Liver (tissue), 9 donors: ENCODE results near the gene NR3C1. TPM values are rescaled to one million over a fixed set of nuclear protein-coding genes. Genes with fewer than 3 reads are reported as not detected.

Experiments used
- DNase-seq: peaks from one replicate; pipeline ENCODE4 v3.0.0-alpha.2; 2017; ENCODE audit warnings: low spot score
- H3K27ac ChIP-seq, 2 donors: one replicate each; pipeline ENCODE4 v1.7.0; 2013; ENCODE audit warnings: inconsistent platforms in 2 of 2, low read length in 2 of 2, control low read depth in 1 of 2, low read depth in 1 of 2, mild to moderate bottlenecking in 1 of 2
- H3K27me3 ChIP-seq, 4 donors: one replicate each; pipeline versions ENCODE4 v1.6.1 to v1.7.0; 2013; ENCODE audit warnings: low read length in 3 of 4, inconsistent platforms in 1 of 4, mild to moderate bottlenecking in 1 of 4, moderate library complexity in 1 of 4; ENCODE audit not compliant: control insufficient read depth in 4 of 4, insufficient read depth in 4 of 4
- H3K36me3 ChIP-seq, 4 donors: one replicate each; pipeline versions ENCODE4 v1.6.1 to v1.7.0; 2013; ENCODE audit warnings: low read length in 3 of 4, mild to moderate bottlenecking in 3 of 4, low read depth in 1 of 4, moderate library complexity in 1 of 4; ENCODE audit not compliant: control insufficient read depth in 4 of 4, insufficient read depth in 3 of 4
- H3K4me1 ChIP-seq, 4 donors: one replicate each; pipeline versions ENCODE4 v1.6.1 to v1.7.0; 2013; ENCODE audit warnings: low read length in 3 of 4, mild to moderate bottlenecking in 3 of 4, moderate library complexity in 1 of 4; ENCODE audit not compliant: control insufficient read depth in 4 of 4, insufficient read depth in 4 of 4
- H3K4me3 ChIP-seq, 3 donors: one replicate each; pipeline versions ENCODE4 v1.6.1 to v1.7.0; 2013; ENCODE audit warnings: low read length in 3 of 3, control low read depth in 1 of 3, low read depth in 1 of 3, mild to moderate bottlenecking in 1 of 3
- H3K9ac ChIP-seq, 2 donors: one replicate each; pipeline ENCODE4 v1.7.0; 2013; ENCODE audit warnings: low read length in 2 of 2, mild to moderate bottlenecking in 2 of 2, moderate library complexity in 2 of 2, control low read depth in 1 of 2, low read depth in 1 of 2
- H3K9me3 ChIP-seq, 4 donors: one replicate each; pipeline versions ENCODE4 v1.6.1 to v1.7.0; 2013; ENCODE audit warnings: low read length in 3 of 4; ENCODE audit not compliant: control insufficient read depth in 4 of 4
- EGR1 ChIP-seq, 2 donors: IDR thresholded peaks; 2 replicates each; pipeline ENCODE4 v1.6.1; 2016 to 2018; ENCODE audit warnings: antibody characterized with exemption in 2 of 2, low read depth in 2 of 2
- FOXA1 ChIP-seq: IDR thresholded peaks from 2 replicates; pipeline ENCODE4 v1.6.1; 2016; ENCODE audit warnings: antibody characterized with exemption
- FOXA2 ChIP-seq: IDR thresholded peaks from 2 replicates; pipeline ENCODE4 v1.6.1; 2016; ENCODE audit warnings: antibody characterized with exemption
- GABPA ChIP-seq, 2 donors: IDR thresholded peaks in 1 of 2; conservative IDR thresholded peaks in 1 of 2; 2 replicates each; pipeline ENCODE4 v1.6.1; 2016; ENCODE audit warnings: antibody characterized with exemption in 2 of 2, mild to moderate bottlenecking in 1 of 2, moderate library complexity in 1 of 2
- HNF4A ChIP-seq, 2 donors: conservative IDR thresholded peaks; 2 replicates each; pipeline ENCODE4 v1.6.1; 2016; ENCODE audit warnings: antibody characterized with exemption in 2 of 2, mild to moderate bottlenecking in 2 of 2
- HNF4G ChIP-seq: IDR thresholded peaks from 2 replicates; pipeline ENCODE4 v1.6.1; 2016; ENCODE audit warnings: antibody characterized with exemption
- JUND ChIP-seq, 2 donors: IDR thresholded peaks; 2 replicates each; pipeline ENCODE4 v1.6.1; 2016; ENCODE audit warnings: antibody characterized with exemption in 2 of 2
- NR2F2 ChIP-seq: IDR thresholded peaks from 2 replicates; pipeline ENCODE4 v1.6.1; 2016; ENCODE audit warnings: antibody characterized with exemption
- RAD21 ChIP-seq, 2 donors: IDR thresholded peaks; 2 replicates each; pipeline ENCODE4 v1.6.1; 2016; ENCODE audit warnings: antibody characterized with exemption in 2 of 2, mild to moderate bottlenecking in 2 of 2
- RXRA ChIP-seq, 2 donors: IDR thresholded peaks; 2 replicates each; pipeline ENCODE4 v1.6.1; 2017 to 2018; ENCODE audit warnings: antibody characterized with exemption in 2 of 2, mild to moderate bottlenecking in 1 of 2
- SP1 ChIP-seq: IDR thresholded peaks from 2 replicates; pipeline ENCODE4 v1.6.1; 2018; ENCODE audit warnings: antibody characterized with exemption, mild to moderate bottlenecking
- TAF1 ChIP-seq: conservative IDR thresholded peaks from 2 replicates; pipeline ENCODE4 v1.6.1; 2016; ENCODE audit warnings: antibody characterized with exemption, mild to moderate bottlenecking
- YY1 ChIP-seq: IDR thresholded peaks from 2 replicates; pipeline ENCODE4 v1.6.1; 2016; ENCODE audit warnings: antibody characterized with exemption, mild to moderate bottlenecking
- whole genome bisulfite sequencing: extraction: QIAGEN DNeasy Blood & Tissue Kit; methylation state at CpG from one replicate; pipeline ENCODE4 v1.1.7; 2013; 5-methylcytosine and 5-hydroxymethylcytosine counted together
- polyA plus RNA-seq, 2 donors: library from polyadenylated mRNA; stranded (reverse) in 1 of 2; unstranded in 1 of 2; fragments of 200-250 nt in 1 of 2; fragments of >200 nt in 1 of 2; fragmentation: Nextera tagmentation in 1 of 2; extraction: Ambion mirVana in 1 of 2; gene quantifications; one replicate each; pipeline versions ENCODE4 v1.2.1 to v1.2.3, GENCODE V29; 2013 to 2015
- total RNA-seq, 2 donors: library from RNA; depleted of rRNA; stranded (reverse); fragments of >200 nt; gene quantifications; one replicate each; pipeline ENCODE4 v1.2.3, GENCODE V29; 2014
- TF ChIP-seq, protein P1 (sequence below): IDR thresholded peaks from 2 replicates; pipeline ENCODE4 v1.6.1; 2016; ENCODE audit warnings: antibody characterized with exemption
- TF ChIP-seq, protein P2 (sequence below): IDR thresholded peaks from 2 replicates; pipeline ENCODE4 v1.6.1; 2016; ENCODE audit warnings: antibody characterized with exemption, mild to moderate bottlenecking
- TF ChIP-seq, protein P3 (sequence below): fragments of 150-350 bp; IDR thresholded peaks from 2 replicates; pipeline ENCODE4 v1.5.1; 2017; ENCODE audit warnings: improper control_type of control experiment, low read depth, low read length; ENCODE audit not compliant: missing input control
- TF ChIP-seq, protein P4 (sequence below): IDR thresholded peaks from 2 replicates; pipeline ENCODE4 v1.6.1; 2016; ENCODE audit warnings: antibody characterized with exemption
- TF ChIP-seq, protein P5 (sequence below): IDR thresholded peaks from 2 replicates; pipeline ENCODE4 v1.6.1; 2016; ENCODE audit warnings: antibody characterized with exemption
- donor health status: healthy.
- donor health status: healthy.
- donor health status: healthy.
- donor health status: healthy.
- donor health status: healthy.

Gene NR3C1
- total and polyA plus RNA-seq, 4 donors = 24.5 to 36.4 (median 29.0) TPM

DNA sequence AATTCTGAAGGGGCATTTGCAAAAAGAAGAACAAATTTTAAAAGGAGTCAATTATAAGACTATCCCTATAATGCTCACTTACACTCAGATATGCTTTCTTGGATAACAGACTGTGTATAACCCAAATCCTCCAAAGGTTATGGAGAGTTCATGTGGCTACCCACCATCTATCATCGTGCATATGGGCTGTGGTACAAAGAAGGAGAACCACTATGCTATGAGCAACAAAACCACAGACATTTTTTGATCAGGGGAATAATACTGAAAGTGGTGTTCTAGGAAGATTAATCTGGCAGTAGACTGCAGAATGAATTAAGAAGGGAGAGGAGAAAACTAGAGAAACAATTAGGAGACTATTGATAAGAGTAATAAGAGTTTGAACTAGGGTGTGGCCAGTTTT is 16.8 kb downstream of the NR3C1 start:
- Histone ChIP-seq H3K9ac (no peak overlapping the region), H3K27me3 (no peaks in the 10 kb centered on the region), H3K27ac (no peak overlapping the region), H3K4me3 (no peak overlapping the region), H3K36me3 (peaks cover 0 to 2% (median 0%) of the 10 kb centered on the region in 4 donors), H3K9me3 (no peaks in the 10 kb centered on the region), H3K4me1 (peaks cover 0 to 22% (median 17%) of the 10 kb centered on the region in 4 donors)
- TF ChIP-seq GABPA (IDR thresholded peaks at IDR 0.05 in 1 of 2, conservative IDR thresholded peaks at IDR 0.05 in 1 of 2) = no peak
- TF ChIP-seq RXRA (IDR thresholded peaks at IDR 0.05) = no peak
- no peak for TF ChIP-seq SP1
- TF ChIP-seq HNF4G = no peak
- no peak for TF ChIP-seq FOXA1
- TF ChIP-seq, protein P1, sequence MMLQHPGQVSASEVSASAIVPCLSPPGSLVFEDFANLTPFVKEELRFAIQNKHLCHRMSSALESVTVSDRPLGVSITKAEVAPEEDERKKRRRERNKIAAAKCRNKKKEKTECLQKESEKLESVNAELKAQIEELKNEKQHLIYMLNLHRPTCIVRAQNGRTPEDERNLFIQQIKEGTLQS = no peak
- no peak for TF ChIP-seq YY1
- TF ChIP-seq, protein P2, sequence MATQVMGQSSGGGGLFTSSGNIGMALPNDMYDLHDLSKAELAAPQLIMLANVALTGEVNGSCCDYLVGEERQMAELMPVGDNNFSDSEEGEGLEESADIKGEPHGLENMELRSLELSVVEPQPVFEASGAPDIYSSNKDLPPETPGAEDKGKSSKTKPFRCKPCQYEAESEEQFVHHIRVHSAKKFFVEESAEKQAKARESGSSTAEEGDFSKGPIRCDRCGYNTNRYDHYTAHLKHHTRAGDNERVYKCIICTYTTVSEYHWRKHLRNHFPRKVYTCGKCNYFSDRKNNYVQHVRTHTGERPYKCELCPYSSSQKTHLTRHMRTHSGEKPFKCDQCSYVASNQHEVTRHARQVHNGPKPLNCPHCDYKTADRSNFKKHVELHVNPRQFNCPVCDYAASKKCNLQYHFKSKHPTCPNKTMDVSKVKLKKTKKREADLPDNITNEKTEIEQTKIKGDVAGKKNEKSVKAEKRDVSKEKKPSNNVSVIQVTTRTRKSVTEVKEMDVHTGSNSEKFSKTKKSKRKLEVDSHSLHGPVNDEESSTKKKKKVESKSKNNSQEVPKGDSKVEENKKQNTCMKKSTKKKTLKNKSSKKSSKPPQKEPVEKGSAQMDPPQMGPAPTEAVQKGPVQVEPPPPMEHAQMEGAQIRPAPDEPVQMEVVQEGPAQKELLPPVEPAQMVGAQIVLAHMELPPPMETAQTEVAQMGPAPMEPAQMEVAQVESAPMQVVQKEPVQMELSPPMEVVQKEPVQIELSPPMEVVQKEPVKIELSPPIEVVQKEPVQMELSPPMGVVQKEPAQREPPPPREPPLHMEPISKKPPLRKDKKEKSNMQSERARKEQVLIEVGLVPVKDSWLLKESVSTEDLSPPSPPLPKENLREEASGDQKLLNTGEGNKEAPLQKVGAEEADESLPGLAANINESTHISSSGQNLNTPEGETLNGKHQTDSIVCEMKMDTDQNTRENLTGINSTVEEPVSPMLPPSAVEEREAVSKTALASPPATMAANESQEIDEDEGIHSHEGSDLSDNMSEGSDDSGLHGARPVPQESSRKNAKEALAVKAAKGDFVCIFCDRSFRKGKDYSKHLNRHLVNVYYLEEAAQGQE = no peak
- TF ChIP-seq, protein P3, sequence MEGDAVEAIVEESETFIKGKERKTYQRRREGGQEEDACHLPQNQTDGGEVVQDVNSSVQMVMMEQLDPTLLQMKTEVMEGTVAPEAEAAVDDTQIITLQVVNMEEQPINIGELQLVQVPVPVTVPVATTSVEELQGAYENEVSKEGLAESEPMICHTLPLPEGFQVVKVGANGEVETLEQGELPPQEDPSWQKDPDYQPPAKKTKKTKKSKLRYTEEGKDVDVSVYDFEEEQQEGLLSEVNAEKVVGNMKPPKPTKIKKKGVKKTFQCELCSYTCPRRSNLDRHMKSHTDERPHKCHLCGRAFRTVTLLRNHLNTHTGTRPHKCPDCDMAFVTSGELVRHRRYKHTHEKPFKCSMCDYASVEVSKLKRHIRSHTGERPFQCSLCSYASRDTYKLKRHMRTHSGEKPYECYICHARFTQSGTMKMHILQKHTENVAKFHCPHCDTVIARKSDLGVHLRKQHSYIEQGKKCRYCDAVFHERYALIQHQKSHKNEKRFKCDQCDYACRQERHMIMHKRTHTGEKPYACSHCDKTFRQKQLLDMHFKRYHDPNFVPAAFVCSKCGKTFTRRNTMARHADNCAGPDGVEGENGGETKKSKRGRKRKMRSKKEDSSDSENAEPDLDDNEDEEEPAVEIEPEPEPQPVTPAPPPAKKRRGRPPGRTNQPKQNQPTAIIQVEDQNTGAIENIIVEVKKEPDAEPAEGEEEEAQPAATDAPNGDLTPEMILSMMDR = no peak
- no peak for TF ChIP-seq JUND (IDR thresholded peaks at IDR 0.05)
- TF ChIP-seq, protein P4, sequence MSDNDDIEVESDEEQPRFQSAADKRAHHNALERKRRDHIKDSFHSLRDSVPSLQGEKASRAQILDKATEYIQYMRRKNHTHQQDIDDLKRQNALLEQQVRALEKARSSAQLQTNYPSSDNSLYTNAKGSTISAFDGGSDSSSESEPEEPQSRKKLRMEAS = no peak
- TF ChIP-seq EGR1 (IDR thresholded peaks at IDR 0.05; ENCODE audit: low read depth in 2 of 2) = no peak
- no peak for TF ChIP-seq TAF1
- no peak for TF ChIP-seq HNF4A (conservative IDR thresholded peaks at IDR 0.05)
- TF ChIP-seq, protein P5, sequence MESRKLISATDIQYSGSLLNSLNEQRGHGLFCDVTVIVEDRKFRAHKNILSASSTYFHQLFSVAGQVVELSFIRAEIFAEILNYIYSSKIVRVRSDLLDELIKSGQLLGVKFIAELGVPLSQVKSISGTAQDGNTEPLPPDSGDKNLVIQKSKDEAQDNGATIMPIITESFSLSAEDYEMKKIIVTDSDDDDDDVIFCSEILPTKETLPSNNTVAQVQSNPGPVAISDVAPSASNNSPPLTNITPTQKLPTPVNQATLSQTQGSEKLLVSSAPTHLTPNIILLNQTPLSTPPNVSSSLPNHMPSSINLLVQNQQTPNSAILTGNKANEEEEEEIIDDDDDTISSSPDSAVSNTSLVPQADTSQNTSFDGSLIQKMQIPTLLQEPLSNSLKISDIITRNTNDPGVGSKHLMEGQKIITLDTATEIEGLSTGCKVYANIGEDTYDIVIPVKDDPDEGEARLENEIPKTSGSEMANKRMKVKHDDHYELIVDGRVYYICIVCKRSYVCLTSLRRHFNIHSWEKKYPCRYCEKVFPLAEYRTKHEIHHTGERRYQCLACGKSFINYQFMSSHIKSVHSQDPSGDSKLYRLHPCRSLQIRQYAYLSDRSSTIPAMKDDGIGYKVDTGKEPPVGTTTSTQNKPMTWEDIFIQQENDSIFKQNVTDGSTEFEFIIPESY = no peak
- TF ChIP-seq NR2F2 = no peak
- no peak for TF ChIP-seq FOXA2
- TF ChIP-seq RAD21 (IDR thresholded peaks at IDR 0.05) = no peak
- WGBS = 67% methylated on average over 1 of the region's 1 CpG
- DNase-seq = no peak
